Transverse colon (tissue), 4 donors: ENCODE measurements around the gene TMCO1.

ENCODE experiments used
- CTCF ChIP-seq, 5 experiments: fragments of 200-600 bp in 3 of 5; fragments of 450-650 bp in 2 of 5; sonication (generic) in 3 of 5; IDR thresholded peaks; 1 replicate in 2 of 5; 2 replicates in 3 of 5; pipeline ENCODE4 v1.5.1; 2016 to 2017; ENCODE audit warnings: antibody characterized with exemption in 5 of 5, inconsistent platforms in 3 of 5, mild to moderate bottlenecking in 2 of 5, moderate library complexity in 1 of 5
- EP300 ChIP-seq: sonication (generic); formaldehyde crosslinking; IDR thresholded peaks from one replicate; pipeline ENCODE4 v1.6.1; 2017; ENCODE audit warnings: antibody characterized with exemption, low read depth
- POLR2A ChIP-seq: fragments of 450-650 bp; IDR thresholded peaks from one replicate; pipeline ENCODE4 v1.6.1; 2016; ENCODE audit warnings: antibody characterized with exemption, mild to moderate bottlenecking, moderate library complexity
- POLR2AphosphoS5 ChIP-seq, 3 donors: sonication (generic); formaldehyde crosslinking; IDR thresholded peaks; one replicate each; pipeline ENCODE4 v1.6.1; 2016; ENCODE audit warnings: antibody characterized with exemption in 3 of 3

GRCh38 chr1:165762725-165763124, 5.9 kb downstream of the TMCO1 start:
- no peak for TF ChIP-seq CTCF (IDR thresholded peaks at IDR 0.05)
- TF ChIP-seq POLR2AphosphoS5 (IDR thresholded peaks at IDR 0.05), result no peak
- no peak for TF ChIP-seq POLR2A
- TF ChIP-seq EP300, result no peak
